BJ (cell line): Measurements from ENCODE around the gene RASGRF2. TPM values are rescaled to one million over a fixed set of nuclear protein-coding genes. Genes with fewer than 3 reads are reported as not detected.

Experiments used
- CTCF ChIA-PET: fragments of 350-600 bp; formaldehyde crosslinking; extraction: SDS; loops from one replicate; lab custom pipeline; 2021; ENCODE audit warnings: antibody characterized with exemption, inconsistent platforms; lab: Yijun Ruan, JAX
- POLR2A ChIA-PET: fragments of 300-600 bp; sonication (Branson Sonifier 250); formaldehyde crosslinking; extraction: SDS; loops from one replicate; lab custom pipeline; 2021; ENCODE audit warnings: antibody characterized with exemption; lab: Charles Lee
- DNase-seq: peaks from one replicate; pipeline ENCODE4 v3.0.0-alpha.2; 2011; ENCODE audit warnings: low read depth
- H3K27me3 ChIP-seq: 2 replicates; pipeline ENCODE4 v1.6.0; 2011; ENCODE audit warnings: low read length; ENCODE audit not compliant: control insufficient read depth, insufficient read depth
- H3K36me3 ChIP-seq: 2 replicates; pipeline ENCODE4 v1.5.1; 2011; ENCODE audit warnings: low read length; ENCODE audit not compliant: control insufficient read depth, insufficient read depth
- H3K4me3 ChIP-seq: 2 replicates; pipeline ENCODE4 v1.5.1; 2011; ENCODE audit warnings: low read depth, mild to moderate bottlenecking, control low read depth, low read length
- CTCF ChIP-seq: IDR thresholded peaks from 2 replicates; pipeline ENCODE4 v1.5.1; 2011; ENCODE audit warnings: low read depth, mild to moderate bottlenecking, control low read depth, inconsistent platforms, low read length, moderate library complexity; ENCODE audit not compliant: insufficient read depth
- polyA plus RNA-seq: library from polyadenylated mRNA; depleted of rRNA; stranded (reverse); fragments of >200 nt; gene quantifications from 2 replicates; pipeline ENCODE4 v1.2.3, GENCODE V29; 2011

Gene RASGRF2
- polyA plus RNA-seq, 1 experiment: 0.85 TPM

- no peaks in the 10 kb centered on the region for H3K36me3 ChIP-seq
- no peak for TF ChIP-seq CTCF
- H3K4me3 ChIP-seq: no peak overlapping the region
- no peak for DNase-seq
- H3K27me3 ChIP-seq: peaks cover 4% of the 10 kb centered on the region
- CTCF ChIA-PET: interaction anchor here (1.3 kb wide), 1 partner anchor 21 kb away, joined by 3 read pairs; no protein-coding TSS in a partner anchor
- POLR2A ChIA-PET: no interaction called here
These were observed 8.8 kb upstream of the RASGRF2 start for GRCh38 chr5:80951366-80951765.

- POLR2A ChIA-PET: no interaction called here
- Histone ChIP-seq H3K27me3 (peaks cover 12% of the 10 kb centered on the region), H3K4me3 (no peak overlapping the region), H3K36me3 (no peaks in the 10 kb centered on the region)
- CTCF ChIA-PET: no interaction called here
- TF ChIP-seq CTCF: no peak
- no peak for DNase-seq
These were observed 6.6 kb upstream of the RASGRF2 start for GRCh38 chr5:80953587-80953986.

GRCh38 chr5:80955082-80955590 is 5.0 kb upstream of the RASGRF2 start:
- Histone ChIP-seq H3K36me3 (no peaks in the 10 kb centered on the region), H3K4me3 (no peak overlapping the region), H3K27me3 (peaks cover 14% of the 10 kb centered on the region)
- POLR2A ChIA-PET: no interaction called here
- no peak for DNase-seq
- CTCF ChIA-PET: interaction anchor here (0.6 kb wide), 1 partner anchor 1863 kb away, joined by 3 read pairs; no protein-coding TSS in a partner anchor
- no peak for TF ChIP-seq CTCF

- CTCF ChIA-PET: no interaction called here
- TF ChIP-seq CTCF: no peak
- DNase-seq: no peak
- POLR2A ChIA-PET: no interaction called here
- H3K27me3 ChIP-seq: peaks cover 14% of the 10 kb centered on the region
- no peaks in the 10 kb centered on the region for H3K36me3 ChIP-seq
- no peak overlapping the region for H3K4me3 ChIP-seq
These were observed 3.9 kb upstream of the RASGRF2 start for GRCh38 chr5:80956272-80956671.

GRCh38 chr5:80957031-80957761 is 3.0 kb upstream of the RASGRF2 start:
- POLR2A ChIA-PET: no interaction called here
- no peak for TF ChIP-seq CTCF
- DNase-seq: no peak
- Histone ChIP-seq H3K36me3 (no peaks in the 10 kb centered on the region), H3K4me3 (no peak overlapping the region), H3K27me3 (peaks cover 14% of the 10 kb centered on the region)
- CTCF ChIA-PET: interaction anchor here (0.6 to 0.7 kb wide), 2 partner anchors 163 to 1801 kb away, joined by 3 to 7 read pairs; no protein-coding TSS in a partner anchor
